Activated T-cell treated with anti-CD3 and anti-CD28 coated beads, Interleukin-2, amount 50 U/mL, for 4 hours (primary cell): ENCODE measurements around the gene ADCY1. TPM values are rescaled to one million over a fixed set of nuclear protein-coding genes. Genes with fewer than 3 reads are reported as not detected.
"Not testable (repeated sequence)": the region's sequence is repeated elsewhere in the genome, so short reads cannot be mapped to it uniquely, and the experiment has no call there.

ENCODE experiments used
- ATAC-seq, 2 donors: fragments of 200-7000 bp; cut with Tn5 transposase; one replicate each; pipeline ENCODE4 v1.10.0; 2021
- DNase-seq: peaks from one replicate; pipeline ENCODE4 v3.0.0-alpha.2; 2020
- H3K27me3 Mint-ChIP-seq: one replicate; pipeline ENCODE4 v1.8.0; 2021; ENCODE audit warnings: low read depth, mixed read lengths
- H3K36me3 Mint-ChIP-seq: one replicate; pipeline ENCODE4 v1.8.0; 2022; ENCODE audit warnings: mixed read lengths; ENCODE audit not compliant: insufficient read depth
- H3K4me1 Mint-ChIP-seq: one replicate; pipeline ENCODE4 v1.8.0; 2021; ENCODE audit warnings: low read depth, mixed read lengths
- H3K4me3 Mint-ChIP-seq: one replicate; pipeline ENCODE4 v1.8.0; 2021; ENCODE audit warnings: mild to moderate bottlenecking, moderate library complexity, mixed read lengths
- H3K9me3 Mint-ChIP-seq: one replicate; pipeline ENCODE4 v1.8.0; 2021; ENCODE audit warnings: mixed read lengths
- total RNA-seq, 3 donors: library from RNA; stranded (reverse); gene quantifications; one replicate each; pipeline ENCODE4 v1.2.1, GENCODE V29; 2021

The ADCY1 gene
- total RNA-seq, 3 donors from 2014 or later = 0.05 to 0.26 (median 0.20) TPM

DNA sequence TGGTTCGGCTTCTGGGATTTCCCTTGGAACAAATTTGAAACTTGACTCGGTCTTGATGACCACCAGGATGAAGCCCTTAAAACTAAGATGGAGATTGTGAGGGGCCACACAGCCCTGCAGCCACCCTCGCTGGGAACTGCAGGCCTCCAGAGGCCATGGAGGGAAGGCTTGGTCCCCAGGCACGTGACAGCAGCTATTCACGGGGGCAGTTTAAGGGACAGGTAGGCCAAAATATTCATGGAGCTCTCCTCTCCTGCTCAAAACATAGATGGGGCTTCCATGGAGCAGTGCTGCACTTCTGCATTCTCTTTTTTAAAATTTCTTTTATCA, 137.0 kb downstream of the ADCY1 start:
- DNase-seq (no peak), ATAC-seq (no peak)
- no peaks in the 10 kb centered on the region for H3K4me1 Mint-ChIP-seq

DNA sequence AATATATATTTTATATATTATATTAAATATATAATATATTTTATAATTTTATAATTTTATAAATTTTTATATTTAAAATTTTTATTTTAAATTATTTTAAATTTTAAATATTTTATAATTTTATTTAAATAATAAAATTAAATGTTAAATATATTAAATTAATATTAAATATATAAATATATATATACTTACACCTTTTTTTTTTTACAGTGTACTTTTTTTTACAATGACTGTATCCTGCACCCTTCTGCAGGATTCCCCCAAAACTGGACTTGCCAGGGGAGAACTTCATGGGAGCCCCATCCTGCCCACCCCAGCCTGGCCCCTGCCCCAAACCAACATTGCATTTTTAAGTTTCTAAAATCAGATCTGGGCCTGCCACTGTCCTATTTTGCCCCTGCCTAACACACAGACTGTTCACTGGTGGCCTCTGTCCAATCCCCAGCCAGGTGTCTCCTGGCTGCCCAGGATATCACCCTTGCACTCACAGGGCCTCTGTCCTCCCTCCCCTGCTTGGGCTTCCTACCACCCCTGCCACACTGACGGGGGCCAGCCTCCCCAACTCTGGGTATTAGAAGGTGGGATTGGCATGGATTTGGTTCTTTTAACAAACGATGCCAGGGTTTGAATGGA, 138.0 kb downstream of the ADCY1 start:
- no peaks in the 10 kb centered on the region for H3K36me3 Mint-ChIP-seq
- ATAC-seq (no peak), DNase-seq (no peak)
- no peaks in the 10 kb centered on the region for H3K4me1 Mint-ChIP-seq
- no peaks in the 10 kb centered on the region for H3K9me3 Mint-ChIP-seq
- no peaks in the 10 kb centered on the region for H3K27me3 Mint-ChIP-seq
- H3K4me3 Mint-ChIP-seq = no peak overlapping the region

More for the DNA sequence above, 137.0 kb downstream of the ADCY1 start:
- no peaks in the 10 kb centered on the region for H3K9me3 Mint-ChIP-seq
- H3K36me3 Mint-ChIP-seq = no peaks in the 10 kb centered on the region
- no peaks in the 10 kb centered on the region for H3K27me3 Mint-ChIP-seq
- no peak overlapping the region for H3K4me3 Mint-ChIP-seq

DNA sequence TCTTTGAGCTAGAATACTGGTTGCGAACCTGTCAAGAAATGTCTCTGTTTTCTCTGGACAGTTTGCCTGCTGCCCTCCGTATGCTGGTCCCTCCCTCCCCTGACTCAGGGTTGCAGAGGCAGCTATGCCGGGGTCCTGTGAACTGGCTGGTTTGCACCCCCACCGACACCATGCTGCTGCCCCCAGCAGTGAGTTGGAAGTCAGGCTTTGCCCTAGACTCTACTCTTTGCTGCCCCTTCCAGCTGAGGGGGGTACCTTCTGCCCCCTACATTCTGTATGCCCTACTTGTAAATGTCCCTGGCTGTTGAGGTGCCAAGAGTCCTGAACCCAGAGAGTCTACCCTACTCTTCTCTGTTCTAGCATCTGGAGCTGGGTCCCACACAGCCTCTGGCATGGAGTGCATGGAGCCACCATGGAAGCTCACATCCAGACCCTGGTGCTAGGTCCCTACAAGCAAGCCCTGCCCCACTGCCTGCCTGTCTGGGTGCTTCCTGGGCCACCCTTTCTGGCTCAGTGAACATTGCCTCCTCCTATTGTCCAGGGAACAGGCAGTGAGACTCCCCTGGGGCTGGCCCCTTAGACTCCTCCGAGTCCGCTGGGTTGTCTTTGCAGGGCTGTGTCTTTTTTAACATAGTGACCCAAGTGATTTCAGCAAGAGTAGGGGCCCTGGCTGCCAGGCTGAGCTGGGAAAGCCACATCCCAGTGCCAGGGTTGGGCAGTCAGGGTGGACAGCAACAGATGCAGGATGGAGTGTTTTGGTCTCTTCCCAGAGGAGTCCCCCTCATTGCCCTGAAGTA, 138.9 kb downstream of the ADCY1 start:
- Mint-ChIP-seq H3K36me3 (no peaks in the 10 kb centered on the region), H3K4me3 (no peak overlapping the region), H3K9me3 (no peaks in the 10 kb centered on the region), H3K4me1 (no peaks in the 10 kb centered on the region), H3K27me3 (no peaks in the 10 kb centered on the region)
- no peak for ATAC-seq
- no peak for DNase-seq

DNA sequence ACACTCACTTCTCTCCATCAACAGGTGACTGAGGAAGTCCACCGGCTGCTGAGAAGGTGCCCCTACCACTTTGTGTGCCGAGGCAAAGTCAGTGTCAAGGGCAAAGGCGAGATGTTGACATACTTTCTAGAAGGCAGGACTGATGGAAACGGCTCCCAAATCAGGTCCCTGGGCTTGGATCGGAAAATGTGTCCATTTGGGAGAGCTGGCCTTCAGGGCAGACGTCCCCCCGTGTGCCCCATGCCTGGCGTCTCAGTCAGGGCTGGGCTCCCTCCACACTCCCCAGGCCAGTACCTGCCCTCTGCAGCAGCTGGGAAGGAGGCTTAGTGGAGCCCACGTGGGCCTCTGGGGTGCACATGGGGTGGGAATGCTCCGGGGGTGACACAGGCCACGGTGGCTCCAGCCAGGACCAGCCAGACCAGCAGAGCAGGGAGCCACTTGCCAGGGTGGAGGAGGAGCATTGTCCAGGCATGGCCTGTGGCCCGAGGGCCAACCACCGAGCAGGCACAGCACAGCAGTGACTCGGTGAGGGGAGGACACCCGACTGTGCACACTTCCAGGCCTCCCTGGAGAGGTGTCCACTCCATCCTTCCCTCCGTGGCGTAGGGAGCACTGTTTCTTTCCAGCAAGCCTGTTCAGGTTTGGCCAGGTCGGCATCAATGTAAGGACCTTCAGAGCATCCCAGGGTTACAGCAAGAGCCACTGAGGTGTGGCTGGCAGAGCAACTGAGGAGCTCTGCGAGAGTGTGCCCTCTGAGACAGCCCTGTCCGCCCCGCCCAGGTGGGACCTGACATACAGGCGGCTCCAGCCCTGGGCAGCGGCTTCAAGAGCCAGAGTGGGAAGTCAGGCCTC, 139.7 kb downstream of the ADCY1 start:
- no peaks in the 10 kb centered on the region for H3K4me1 Mint-ChIP-seq
- H3K27me3 Mint-ChIP-seq = no peaks in the 10 kb centered on the region
- H3K4me3 Mint-ChIP-seq = no peak overlapping the region
- no peak for ATAC-seq
- no peak for DNase-seq
- H3K9me3 Mint-ChIP-seq = no peaks in the 10 kb centered on the region
- no peaks in the 10 kb centered on the region for H3K36me3 Mint-ChIP-seq

DNA sequence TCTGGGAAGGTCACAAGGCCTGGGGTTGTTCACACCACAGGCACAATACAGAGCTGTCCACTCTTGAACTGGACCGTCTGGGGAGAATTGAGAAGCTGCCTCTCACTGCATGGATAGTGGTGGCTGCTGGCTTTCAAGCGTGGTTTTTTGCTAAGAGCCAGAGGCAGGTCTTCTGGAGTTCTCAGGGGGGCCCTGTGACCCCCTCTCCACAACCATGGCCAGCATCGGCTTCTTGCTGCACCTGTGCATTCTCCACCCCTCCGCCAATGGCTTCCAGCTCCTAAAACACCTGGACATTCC, 140.3 kb downstream of the ADCY1 start:
- no peak for ATAC-seq
- Mint-ChIP-seq H3K27me3 (no peaks in the 10 kb centered on the region), H3K4me3 (no peak overlapping the region), H3K4me1 (no peaks in the 10 kb centered on the region), H3K9me3 (no peaks in the 10 kb centered on the region), H3K36me3 (no peaks in the 10 kb centered on the region)
- DNase-seq = no peak

DNA sequence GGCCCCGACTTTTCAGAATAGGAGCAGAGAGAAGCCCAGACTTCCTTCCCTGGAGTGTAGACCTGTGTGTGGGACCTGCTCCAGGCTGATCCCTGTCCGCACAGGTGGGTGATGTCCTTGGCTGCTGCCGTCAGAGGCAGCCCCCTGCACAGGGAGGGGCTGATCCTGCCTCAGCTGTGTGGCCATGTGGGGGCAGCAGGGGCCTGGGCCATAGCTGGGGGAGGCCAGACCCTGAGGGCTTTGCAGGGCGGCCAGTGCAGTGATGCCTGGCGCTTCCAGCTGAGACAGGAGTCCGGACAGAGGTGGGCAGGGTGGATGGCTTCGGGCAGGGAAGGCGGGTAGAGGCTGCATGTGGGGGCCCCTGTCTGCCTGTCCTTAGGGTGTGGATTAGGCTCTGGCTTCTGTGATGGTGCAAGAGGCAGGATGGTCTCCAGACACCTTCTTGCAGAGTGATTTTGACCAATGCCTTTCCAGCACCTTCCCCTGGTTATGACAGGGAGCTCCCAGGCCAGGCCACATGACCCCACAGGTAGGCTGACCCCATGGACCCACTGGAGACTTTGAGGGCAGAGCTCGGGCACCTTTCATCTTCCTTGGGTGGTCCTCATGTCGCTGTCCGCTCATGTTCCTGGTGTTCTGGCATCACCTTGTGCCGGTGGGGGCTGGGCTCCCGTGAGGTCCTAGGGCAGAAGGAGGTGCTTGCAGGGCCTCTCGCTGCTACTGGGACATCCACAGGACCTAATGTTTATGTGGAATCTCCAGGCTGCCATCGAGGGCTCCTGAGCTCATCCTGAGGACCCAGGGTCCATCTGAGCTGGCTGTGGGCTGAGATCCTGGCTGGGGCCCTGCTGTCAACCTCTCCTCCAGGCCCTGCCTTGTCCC, 141.5 kb downstream of the ADCY1 start:
- H3K4me3 Mint-ChIP-seq = no peak overlapping the region

DNA sequence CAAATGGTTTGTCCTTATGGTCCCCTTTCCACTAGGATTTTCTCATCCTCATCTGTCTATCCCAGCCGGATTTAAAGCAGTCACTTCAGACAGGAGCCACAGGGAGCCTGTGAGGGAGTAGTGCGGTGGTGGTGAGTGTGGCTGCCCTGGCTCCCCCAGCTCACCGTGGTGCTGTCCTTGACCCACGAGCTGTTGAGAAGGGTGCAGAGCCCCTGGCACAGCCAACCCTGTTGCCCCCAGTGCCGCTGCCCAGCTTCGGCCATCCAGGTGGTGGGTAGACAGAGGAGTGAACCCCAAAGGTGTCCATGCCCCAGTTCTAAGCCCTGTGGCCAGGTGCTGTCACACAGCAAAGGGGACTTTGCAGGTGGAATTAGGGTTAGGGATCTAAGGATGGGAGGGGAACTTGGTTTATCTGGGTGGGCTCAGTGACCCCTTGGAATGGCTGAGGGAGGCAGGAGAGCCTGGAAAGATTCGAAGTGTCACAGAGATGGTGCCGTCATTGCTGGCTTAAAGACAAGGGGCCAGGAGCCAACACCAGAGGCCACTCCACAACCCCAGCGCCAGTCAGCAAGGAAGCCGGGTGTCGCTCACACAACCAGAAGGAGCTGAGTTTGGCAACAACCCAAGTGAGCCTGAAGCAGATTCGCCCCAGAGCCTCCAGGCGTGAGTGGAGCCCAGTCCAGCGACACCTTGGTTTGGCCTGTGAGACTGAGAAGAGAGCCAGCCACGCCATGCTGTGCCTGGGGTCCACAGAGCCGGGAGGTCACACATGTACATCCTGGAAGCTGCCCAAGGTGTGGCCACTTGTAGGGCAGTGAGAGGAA, 142.4 kb downstream of the ADCY1 start:
- no peaks in the 10 kb centered on the region for H3K27me3 Mint-ChIP-seq
- ATAC-seq (no peak), DNase-seq (no peak)
- H3K36me3 Mint-ChIP-seq = no peaks in the 10 kb centered on the region
- H3K4me1 Mint-ChIP-seq = no peaks in the 10 kb centered on the region
- H3K4me3 Mint-ChIP-seq = no peak overlapping the region
- no peaks in the 10 kb centered on the region for H3K9me3 Mint-ChIP-seq

More for the DNA sequence above, 141.5 kb downstream of the ADCY1 start:
- no peaks in the 10 kb centered on the region for H3K36me3 Mint-ChIP-seq
- no peak for ATAC-seq
- H3K9me3 Mint-ChIP-seq = no peaks in the 10 kb centered on the region
- no peaks in the 10 kb centered on the region for H3K4me1 Mint-ChIP-seq
- no peak for DNase-seq
- no peaks in the 10 kb centered on the region for H3K27me3 Mint-ChIP-seq

DNA sequence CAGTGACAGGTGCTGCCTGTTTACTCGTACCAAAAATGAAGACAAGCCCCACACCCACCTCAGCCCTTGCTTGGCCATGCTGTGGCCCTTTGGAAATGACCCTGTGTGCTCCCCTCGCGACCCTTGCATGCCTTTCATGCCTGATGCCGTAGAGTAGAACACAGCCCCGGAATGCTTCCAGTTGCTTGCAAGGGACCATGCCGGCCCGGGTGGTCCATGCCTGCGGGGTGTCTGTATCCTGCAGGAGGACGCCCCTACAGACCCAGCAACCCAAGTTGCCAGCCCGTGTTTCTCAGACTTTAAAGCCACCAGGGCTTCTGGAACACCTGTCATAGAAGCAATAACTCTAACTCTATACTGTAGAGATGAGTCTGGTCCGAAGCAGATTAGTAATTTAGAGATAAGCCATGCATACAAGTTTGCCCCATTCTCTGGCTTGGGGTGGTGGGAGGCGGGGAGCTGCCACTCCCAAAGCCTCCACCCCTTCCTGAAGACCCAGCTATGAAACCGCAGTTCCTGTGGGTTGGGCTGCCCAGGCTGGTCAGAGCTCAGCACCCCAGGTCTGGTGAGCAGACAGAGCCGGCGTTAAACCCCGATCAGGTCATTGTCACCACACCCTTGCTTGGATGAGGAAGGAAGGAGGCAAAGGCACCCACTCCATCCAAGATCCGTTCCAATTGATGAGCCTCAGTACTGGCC, 143.5 kb downstream of the ADCY1 start:
- no peak for DNase-seq
- H3K9me3 Mint-ChIP-seq = no peaks in the 10 kb centered on the region
- H3K36me3 Mint-ChIP-seq = no peaks in the 10 kb centered on the region
- no peak for ATAC-seq
- H3K4me3 Mint-ChIP-seq = no peak overlapping the region
- no peaks in the 10 kb centered on the region for H3K27me3 Mint-ChIP-seq
- H3K4me1 Mint-ChIP-seq = no peaks in the 10 kb centered on the region

DNA sequence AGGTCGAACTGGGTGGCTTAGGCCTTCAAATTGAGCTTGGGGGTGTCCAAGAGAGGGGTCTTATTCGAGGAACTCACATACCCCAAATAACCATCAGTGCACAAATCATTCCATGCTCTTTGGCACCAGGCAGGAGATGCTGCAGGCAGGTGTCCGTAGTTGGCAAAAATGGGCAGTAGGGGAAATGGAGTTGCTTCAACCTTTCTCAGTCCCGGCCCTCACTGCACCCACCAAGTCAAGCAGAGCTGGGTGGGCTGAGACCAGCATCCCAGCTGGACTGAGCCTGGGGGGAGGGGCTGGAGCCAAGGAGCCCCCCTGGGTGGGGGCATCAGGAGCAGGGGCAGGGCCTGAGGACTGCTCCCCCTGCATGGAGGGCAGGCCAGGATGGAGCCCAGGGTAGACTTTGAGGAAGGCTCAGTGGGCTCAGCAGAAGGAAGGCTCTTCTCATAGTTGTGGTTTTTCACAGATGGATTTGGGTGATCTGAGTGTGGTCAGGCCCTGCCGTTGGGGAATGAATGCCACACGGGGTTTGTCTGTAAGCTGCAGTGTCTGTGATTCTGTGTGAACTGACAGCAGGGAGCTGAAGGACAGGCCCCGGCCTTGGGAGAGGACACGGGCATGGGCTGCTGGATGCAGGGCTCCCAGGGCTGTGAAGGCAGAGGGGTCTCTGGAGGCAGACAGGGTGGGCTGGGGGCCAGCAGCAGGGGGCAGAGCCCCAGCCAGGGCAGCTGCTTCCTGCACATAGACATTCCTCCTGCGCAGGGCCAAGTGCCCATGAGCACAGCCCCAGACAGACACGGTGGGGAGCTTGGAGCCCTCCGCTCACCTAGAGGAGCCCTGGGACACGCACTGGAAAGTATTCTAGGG, 144.5 kb downstream of the ADCY1 start:
- no peaks in the 10 kb centered on the region for H3K9me3 Mint-ChIP-seq
- H3K4me3 Mint-ChIP-seq = no peak overlapping the region
- DNase-seq = no peak
- no peaks in the 10 kb centered on the region for H3K4me1 Mint-ChIP-seq
- H3K36me3 Mint-ChIP-seq = peaks cover 1% of the 10 kb centered on the region
- no peak for ATAC-seq
- H3K27me3 Mint-ChIP-seq = no peaks in the 10 kb centered on the region

DNA sequence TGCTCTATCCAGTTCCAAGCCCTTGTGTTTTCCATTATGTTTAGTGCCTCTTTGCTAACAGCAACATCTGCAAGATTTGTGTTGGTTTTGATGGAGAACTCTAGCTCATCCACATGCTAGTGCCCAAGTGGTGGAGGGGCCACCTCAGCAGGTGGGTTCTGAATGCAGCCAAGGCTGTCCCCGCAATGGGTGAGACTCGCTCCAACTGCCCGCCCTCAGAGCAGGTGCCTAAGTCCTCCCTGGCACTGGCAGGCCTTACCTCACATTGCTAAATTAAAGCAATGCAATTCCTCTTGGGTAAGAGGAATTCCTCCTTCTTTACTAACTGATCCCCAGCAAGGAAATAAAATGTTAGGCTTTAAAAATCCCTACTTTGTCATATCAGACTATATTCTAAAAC, 146.8 kb downstream of the ADCY1 start:
- Mint-ChIP-seq H3K36me3 (peaks cover 18% of the 10 kb centered on the region), H3K4me1 (no peaks in the 10 kb centered on the region), H3K27me3 (no peaks in the 10 kb centered on the region), H3K4me3 (no peak overlapping the region), H3K9me3 (no peaks in the 10 kb centered on the region)
- ATAC-seq (no peak), DNase-seq (no peak)

DNA sequence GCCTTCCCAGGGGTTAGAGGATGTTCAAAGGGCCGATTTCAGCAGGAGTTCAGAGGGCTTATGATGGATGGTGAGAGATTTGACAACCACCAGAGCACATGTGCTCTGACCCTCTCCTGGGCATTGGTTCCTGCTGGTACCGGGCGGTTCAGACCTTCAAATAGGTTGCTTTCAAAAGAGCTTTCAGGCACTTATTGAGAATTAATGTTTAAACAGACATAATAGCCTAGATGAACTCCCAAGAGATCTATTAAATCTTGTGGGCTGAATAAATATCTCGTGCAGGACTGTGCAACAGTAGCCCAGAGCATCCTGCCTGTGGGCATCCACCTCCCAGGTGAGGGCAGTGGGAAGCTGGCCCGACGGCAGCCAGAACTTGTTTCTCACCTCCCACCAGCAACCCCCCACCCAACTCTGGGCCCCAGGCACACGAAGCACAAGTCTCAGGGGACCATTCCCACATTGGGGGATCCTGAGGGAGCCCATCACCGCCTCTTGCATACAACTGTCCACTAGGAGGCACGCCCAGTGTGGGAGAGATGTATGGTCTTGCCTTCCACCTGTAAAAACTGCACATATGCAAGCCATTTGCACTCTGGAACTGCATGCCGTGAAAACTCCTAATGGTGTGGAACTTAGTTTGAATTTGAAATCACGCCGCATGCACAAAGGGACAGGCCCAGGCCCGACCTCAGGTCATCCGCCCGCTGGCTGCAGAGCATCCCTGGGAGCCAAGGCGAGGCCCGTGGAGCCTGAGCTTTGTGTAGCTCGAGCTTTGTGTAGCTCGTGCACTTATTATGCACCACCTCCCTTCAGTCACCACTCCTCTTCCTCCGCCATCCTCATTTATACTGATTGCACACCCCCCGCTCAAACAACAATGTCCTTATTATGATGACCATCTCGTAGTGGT, 147.8 kb downstream of the ADCY1 start:
- Mint-ChIP-seq H3K4me1 (no peaks in the 10 kb centered on the region), H3K9me3 (no peaks in the 10 kb centered on the region), H3K36me3 (peaks cover 25% of the 10 kb centered on the region), H3K4me3 (no peak overlapping the region), H3K27me3 (no peaks in the 10 kb centered on the region)
- DNase-seq (no peak), ATAC-seq (peak in 1 of 2 donors; percentile 18)

DNA sequence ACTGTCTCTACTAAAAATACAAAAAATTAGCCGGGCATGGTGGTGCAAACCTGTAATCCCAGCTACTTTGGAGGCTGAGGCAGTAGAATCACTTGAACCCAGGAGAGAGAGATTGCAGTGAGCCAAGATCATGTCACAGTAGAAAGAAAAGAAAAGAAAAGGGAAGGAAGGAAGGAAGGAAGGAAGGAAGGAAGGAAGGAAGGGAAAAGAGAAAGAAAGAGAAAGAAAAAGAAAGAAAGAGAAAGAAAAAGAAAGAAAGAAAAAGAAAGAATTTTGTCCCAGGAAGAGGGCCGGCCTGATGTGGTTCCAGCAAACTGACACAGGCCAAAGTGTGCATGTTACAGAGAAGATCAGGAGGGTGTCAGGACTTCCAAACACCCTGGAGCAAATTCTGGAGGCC, 151.1 kb downstream of the ADCY1 start:
- H3K4me1 Mint-ChIP-seq, ATAC-seq, H3K4me3 Mint-ChIP-seq, H3K27me3 Mint-ChIP-seq, DNase-seq, H3K9me3 Mint-ChIP-seq: not testable (repeated sequence)
- peaks cover 37% of the 10 kb centered on the region for H3K36me3 Mint-ChIP-seq
